Measurements from ENCODE around the gene CNTN1. TPM values are rescaled to one million over a fixed set of nuclear protein-coding genes. Genes with fewer than 3 reads are reported as not detected.

CNTN1 gene
- polyA plus RNA-seq, 1 donor (not counting 4 experiments of a cell fraction or from before 2014, with no cell fraction given), result 19.0 TPM

- Histone ChIP-seq H3K27me3 (ENCODE audit: control insufficient read depth, extremely low read depth, insufficient read depth, low read length) (no peaks in the 10 kb centered on the region), H3K79me2 (ENCODE audit: control insufficient read depth, insufficient read depth, low read length) (no peaks in the 10 kb centered on the region), H3K4me2 (ENCODE audit: control insufficient read depth, extremely low read depth, insufficient read depth, low read depth, low read length) (no peak overlapping the region), H3K27ac (ENCODE audit: control insufficient read depth, insufficient read depth, low read length) (no peak overlapping the region), H3K4me3 (ENCODE audit: control insufficient read depth in 2 of 3, extremely low read depth in 1 of 3, insufficient read depth in 2 of 3, low read depth in 1 of 3, low read length in 3 of 3) (no peak overlapping the region), H4K20me1 (ENCODE audit: control insufficient read depth, extremely low read depth, insufficient read depth, low read length) (no peaks in the 10 kb centered on the region), H3K9me1 (ENCODE audit: control insufficient read depth, extremely low read depth, insufficient read depth, low read length) (no peaks in the 10 kb centered on the region), H3K36me3 (ENCODE audit: control insufficient read depth in 2 of 2, extremely low read depth in 1 of 2, insufficient read depth in 2 of 2, low read length in 2 of 2) (no peaks in the 10 kb centered on the region), H3K9ac (ENCODE audit: control insufficient read depth, extremely low read depth, insufficient read depth, low read length) (no peak overlapping the region), H3K9me3 (ENCODE audit: control insufficient read depth, low read depth, low read length) (peaks cover 4% of the 10 kb centered on the region), H2AFZ (ENCODE audit: control insufficient read depth, low read length) (no peak overlapping the region), H3K4me1 (ENCODE audit: control insufficient read depth, extremely low read depth, insufficient read depth, low read length) (peaks cover 5% of the 10 kb centered on the region)
- peak; percentile 33 for DNase-seq (ENCODE audit: low read depth, low spot score)
- peak; percentile 48 for FAIRE-seq
- TF ChIP-seq EZH2 (IDR thresholded peaks at IDR 0.05; ENCODE audit: low read length) (no peak), CTCF (optimal IDR thresholded peaks at IDR 0.05 in 1 of 3, IDR thresholded peaks at IDR 0.05 in 1 of 3, conservative IDR thresholded peaks at IDR 0.05 in 1 of 3; ENCODE audit: extremely low read depth in 1 of 3, insufficient read depth in 2 of 3, low read length in 3 of 3) (no peak)
- dilution Hi-C loops (cut with MboI; ENCODE audit: extremely low pct_ligation_motif_present, low sequenced_read_pairs), result no loop called here
Measured at GRCh38 chr12:41014643-41015020, 322.4 kb downstream of the CNTN1 start.

- H2AFZ ChIP-seq (ENCODE audit: control insufficient read depth, low read length), result no peak overlapping the region
- H3K4me1 ChIP-seq (ENCODE audit: control insufficient read depth, extremely low read depth, insufficient read depth, low read length), result peaks cover 5% of the 10 kb centered on the region
- no peaks in the 10 kb centered on the region for H4K20me1 ChIP-seq (ENCODE audit: control insufficient read depth, extremely low read depth, insufficient read depth, low read length)
- DNase-seq (ENCODE audit: low read depth, low spot score) (no peak), FAIRE-seq (no peak)
- H3K9ac ChIP-seq (ENCODE audit: control insufficient read depth, extremely low read depth, insufficient read depth, low read length), result no peak overlapping the region
- H3K36me3 ChIP-seq (ENCODE audit: control insufficient read depth in 2 of 2, extremely low read depth in 1 of 2, insufficient read depth in 2 of 2, low read length in 2 of 2), result no peaks in the 10 kb centered on the region
- no peak for TF ChIP-seq CTCF (optimal IDR thresholded peaks at IDR 0.05 in 1 of 3, IDR thresholded peaks at IDR 0.05 in 1 of 3, conservative IDR thresholded peaks at IDR 0.05 in 1 of 3; ENCODE audit: extremely low read depth in 1 of 3, insufficient read depth in 2 of 3, low read length in 3 of 3)
- TF ChIP-seq EZH2 (IDR thresholded peaks at IDR 0.05; ENCODE audit: low read length), result no peak
- no peaks in the 10 kb centered on the region for H3K9me1 ChIP-seq (ENCODE audit: control insufficient read depth, extremely low read depth, insufficient read depth, low read length)
- H3K79me2 ChIP-seq (ENCODE audit: control insufficient read depth, insufficient read depth, low read length), result no peaks in the 10 kb centered on the region
- H3K4me3 ChIP-seq (ENCODE audit: control insufficient read depth in 2 of 3, extremely low read depth in 1 of 3, insufficient read depth in 2 of 3, low read depth in 1 of 3, low read length in 3 of 3), result no peak overlapping the region
- H3K27me3 ChIP-seq (ENCODE audit: control insufficient read depth, extremely low read depth, insufficient read depth, low read length), result no peaks in the 10 kb centered on the region
- no peaks in the 10 kb centered on the region for H3K9me3 ChIP-seq (ENCODE audit: control insufficient read depth, low read depth, low read length)
- no peak overlapping the region for H3K27ac ChIP-seq (ENCODE audit: control insufficient read depth, insufficient read depth, low read length)
- dilution Hi-C loops (cut with MboI; ENCODE audit: extremely low pct_ligation_motif_present, low sequenced_read_pairs), result no loop called here
- H3K4me2 ChIP-seq (ENCODE audit: control insufficient read depth, extremely low read depth, insufficient read depth, low read depth, low read length), result no peak overlapping the region
Measured at GRCh38 chr12:41018010-41018409, 325.8 kb downstream of the CNTN1 start.

Measured in keratinocyte (primary cell).